Colon (tissue), 2 donors: Measurements from ENCODE around the gene NKX1-1.
"Not testable (repeated sequence)": the region's sequence is repeated elsewhere in the genome, so short reads cannot be mapped to it uniquely, and the experiment has no call there.

Experiments used
- FAIRE-seq: peaks from 2 replicates; lab custom pipeline; 2012; peaks lifted over from hg19 to GRCh38; lab: Jason Lieb, UNC
- donor health status: control.
- donor health status: control.

Gene NKX1-1

GRCh38 chr4:1373892-1374705 is 32.1 kb downstream of the NKX1-1 start:
- FAIRE-seq = no peak

- not testable (repeated sequence) for FAIRE-seq
These were observed 33.7 kb downstream of the NKX1-1 start for GRCh38 chr4:1372576-1372975.

- no peak for FAIRE-seq
These were observed 34.8 kb downstream of the NKX1-1 start for GRCh38 chr4:1371176-1372165.

GRCh38 chr4:1370321-1371124 is 35.7 kb downstream of the NKX1-1 start:
- FAIRE-seq = no peak

GRCh38 chr4:1369479-1370079 is 36.7 kb downstream of the NKX1-1 start:
- no peak for FAIRE-seq

GRCh38 chr4:1369091-1369450 is 37.2 kb downstream of the NKX1-1 start:
- no peak for FAIRE-seq

GRCh38 chr4:1368421-1369090 is 37.7 kb downstream of the NKX1-1 start:
- no peak for FAIRE-seq

- no peak for FAIRE-seq
These were observed 38.3 kb downstream of the NKX1-1 start for GRCh38 chr4:1367936-1368289.

GRCh38 chr4:1367230-1367935 is 38.9 kb downstream of the NKX1-1 start:
- FAIRE-seq = no peak

- FAIRE-seq = no peak
These were observed 39.6 kb downstream of the NKX1-1 start for GRCh38 chr4:1366371-1367229.

GRCh38 chr4:1365271-1366178 is 40.7 kb downstream of the NKX1-1 start:
- no peak for FAIRE-seq

- no peak for FAIRE-seq
These were observed 41.5 kb downstream of the NKX1-1 start for GRCh38 chr4:1364748-1365147.

GRCh38 chr4:1364217-1364616 is 42.0 kb downstream of the NKX1-1 start:
- FAIRE-seq = no peak

- no peak for FAIRE-seq
These were observed 42.7 kb downstream of the NKX1-1 start for GRCh38 chr4:1363513-1363912.

GRCh38 chr4:1362521-1362920 is 43.7 kb downstream of the NKX1-1 start:
- no peak for FAIRE-seq

GRCh38 chr4:1362046-1362445 is 44.2 kb downstream of the NKX1-1 start:
- no peak for FAIRE-seq

- no peak for FAIRE-seq
These were observed 44.8 kb downstream of the NKX1-1 start for GRCh38 chr4:1361431-1361830.

- FAIRE-seq = no peak
These were observed 45.6 kb downstream of the NKX1-1 start for GRCh38 chr4:1360423-1361283.
